GM18870 (cell line): ENCODE results near the gene AMZ1.

Experiments used
- ATAC-seq: cut with Tn5 transposase; IDR thresholded peaks from one replicate; pipeline ENCODE4 v1.9.1; 2021; ENCODE audit warnings: moderate library complexity; ENCODE audit not compliant: unreplicated experiment

AMZ1 gene, protein sequence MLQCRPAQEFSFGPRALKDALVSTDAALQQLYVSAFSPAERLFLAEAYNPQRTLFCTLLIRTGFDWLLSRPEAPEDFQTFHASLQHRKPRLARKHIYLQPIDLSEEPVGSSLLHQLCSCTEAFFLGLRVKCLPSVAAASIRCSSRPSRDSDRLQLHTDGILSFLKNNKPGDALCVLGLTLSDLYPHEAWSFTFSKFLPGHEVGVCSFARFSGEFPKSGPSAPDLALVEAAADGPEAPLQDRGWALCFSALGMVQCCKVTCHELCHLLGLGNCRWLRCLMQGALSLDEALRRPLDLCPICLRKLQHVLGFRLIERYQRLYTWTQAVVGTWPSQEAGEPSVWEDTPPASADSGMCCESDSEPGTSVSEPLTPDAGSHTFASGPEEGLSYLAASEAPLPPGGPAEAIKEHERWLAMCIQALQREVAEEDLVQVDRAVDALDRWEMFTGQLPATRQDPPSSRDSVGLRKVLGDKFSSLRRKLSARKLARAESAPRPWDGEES

DNA sequence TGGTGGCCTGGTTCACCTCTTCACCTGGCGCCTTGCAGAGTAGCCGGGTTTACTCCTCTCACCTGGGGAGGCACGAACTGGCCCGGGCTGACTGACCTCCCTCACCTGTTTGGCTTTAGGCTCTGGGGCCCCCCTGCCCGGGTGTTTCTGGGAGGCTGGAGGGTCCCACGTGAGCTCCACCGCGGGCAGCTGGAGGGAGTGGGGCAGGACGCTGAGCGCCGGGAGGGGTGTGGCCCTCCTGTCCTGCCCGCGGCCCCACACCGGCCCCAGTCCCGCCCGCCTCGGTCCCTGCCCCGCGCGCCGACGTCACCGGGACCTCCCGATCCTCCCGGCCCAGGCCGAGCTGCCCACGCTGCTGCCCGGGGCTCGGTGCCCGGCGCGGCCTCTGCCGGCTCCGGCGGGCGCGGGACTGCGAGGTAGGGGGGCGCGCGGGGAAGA lies at the start of gene AMZ1:
Gene AMZ1, plus strand, starts transcription at position 322 of the 438 bp plus-strand sequence. CDS start 12,250 bp downstream, outside the sequence.
- ATAC-seq = no peak

DNA sequence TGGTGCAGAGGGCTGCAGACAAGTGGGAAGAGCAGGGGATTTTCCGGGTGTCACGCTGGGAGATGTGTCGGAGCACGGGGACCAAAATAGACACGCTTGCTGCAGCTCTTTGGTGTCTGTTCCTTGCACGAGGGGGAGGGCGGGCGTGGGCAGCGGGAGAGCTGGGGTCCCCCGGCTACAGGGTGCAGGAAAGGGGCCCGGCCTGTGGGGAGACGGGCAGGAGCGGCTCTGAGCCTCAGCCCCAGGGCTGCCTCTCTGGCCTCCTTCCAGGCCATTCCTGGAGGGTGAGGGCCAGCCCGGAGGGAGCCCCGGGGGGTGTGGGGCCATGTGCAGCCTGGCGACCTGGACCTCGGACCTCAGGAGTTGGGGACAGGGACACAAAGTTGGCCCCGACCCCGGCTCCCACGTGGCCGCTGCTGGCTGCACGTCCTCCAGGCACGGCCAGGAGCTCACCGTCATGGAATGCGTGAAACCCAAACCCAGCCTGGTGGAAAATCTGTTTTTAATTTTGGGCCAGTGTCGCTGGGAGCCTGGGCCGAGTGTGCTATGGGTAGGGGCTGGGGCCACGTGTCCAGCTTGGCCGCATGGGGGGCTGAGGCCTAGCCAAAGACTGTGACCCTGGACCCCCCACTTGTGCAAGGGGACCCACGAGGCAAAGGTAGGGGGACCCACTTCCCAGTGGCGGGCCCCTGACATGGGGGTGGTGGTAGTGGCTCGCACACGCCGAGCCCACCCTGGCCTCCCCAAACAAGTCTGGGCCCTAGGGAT lies 49.6 kb upstream of the AMZ1 start:
- no peak for ATAC-seq

DNA sequence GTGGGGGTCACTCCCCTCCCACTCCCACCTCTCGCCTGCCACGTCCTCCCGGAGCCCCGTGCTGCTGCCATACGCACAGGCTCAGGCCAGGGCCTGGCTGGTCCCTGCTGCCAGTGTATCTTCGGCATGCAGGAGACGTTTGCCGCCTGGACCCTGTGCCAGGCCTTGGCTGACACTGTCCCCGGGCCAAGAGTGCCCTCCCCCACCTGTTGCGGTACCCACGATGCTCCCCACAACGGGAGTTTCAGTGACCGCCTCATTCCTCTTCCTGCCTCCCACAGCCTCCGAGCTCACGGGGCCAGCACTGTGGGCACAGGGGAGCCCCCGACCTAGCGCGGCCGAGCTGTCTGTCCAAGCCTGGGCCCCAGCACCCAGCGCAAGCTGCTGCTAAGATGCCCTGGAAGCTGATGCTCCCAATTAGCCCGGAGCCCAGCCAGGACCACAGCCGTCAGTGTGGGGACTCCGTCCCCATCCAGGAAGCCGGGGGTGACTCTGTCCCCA lies 48.8 kb upstream of the AMZ1 start:
- no peak for ATAC-seq

DNA sequence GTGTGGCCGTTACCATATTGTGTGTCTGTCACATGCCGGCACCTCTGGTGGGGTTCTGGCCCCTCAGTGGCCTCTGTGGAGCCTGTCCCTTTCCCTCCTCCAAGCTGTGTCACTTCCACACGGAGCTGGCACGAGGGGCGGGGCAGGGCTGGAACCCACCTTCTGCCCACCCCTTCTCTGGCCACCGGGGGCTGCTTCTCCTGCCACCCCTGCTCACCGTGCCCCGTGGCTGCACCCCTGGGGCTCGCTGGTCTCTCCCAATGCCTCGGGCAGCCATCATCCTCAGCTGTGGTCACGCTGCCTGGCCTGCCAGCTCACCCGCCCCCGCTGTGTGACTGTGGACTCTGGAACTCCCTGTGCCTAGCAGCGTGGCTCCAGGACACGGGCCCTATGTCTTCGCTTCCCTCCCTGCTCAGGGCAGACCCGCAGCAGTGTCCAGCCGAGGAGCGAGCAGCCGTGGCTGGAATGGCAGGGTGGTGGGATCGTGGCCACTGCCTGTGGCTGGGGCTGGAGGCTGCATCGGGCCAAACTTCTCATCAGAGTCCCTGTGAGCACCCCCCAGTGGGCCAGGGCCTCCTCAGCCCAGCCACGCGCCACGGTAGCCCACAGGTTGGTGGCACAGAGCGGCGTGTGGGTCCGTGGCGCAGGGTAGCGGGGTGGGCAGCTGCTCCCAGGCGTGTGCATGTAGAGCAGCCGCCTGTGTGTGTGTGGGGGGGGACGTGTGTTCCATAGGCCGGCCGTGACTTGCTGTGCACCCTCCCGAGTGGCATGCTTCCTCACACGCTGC lies 48.1 kb upstream of the AMZ1 start:
- ATAC-seq = no peak

DNA sequence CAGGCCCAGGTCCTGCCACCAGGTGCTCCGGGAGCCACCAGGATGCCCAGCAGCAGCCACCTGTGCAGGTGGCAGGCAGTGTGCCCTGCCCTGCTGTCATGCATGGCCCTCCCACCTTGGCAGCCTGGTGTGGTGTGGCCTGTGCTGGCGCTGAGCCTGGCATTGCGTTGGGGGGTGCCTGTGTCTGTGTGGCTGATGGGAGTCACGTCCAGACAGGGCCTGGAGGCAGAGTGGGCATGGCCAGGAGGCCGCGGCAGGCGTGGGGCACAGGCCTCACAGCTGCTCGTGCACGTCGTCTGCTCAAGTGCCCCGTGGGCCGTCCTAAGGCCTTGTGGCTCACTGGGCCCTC lies 47.5 kb upstream of the AMZ1 start:
- ATAC-seq = no peak

DNA sequence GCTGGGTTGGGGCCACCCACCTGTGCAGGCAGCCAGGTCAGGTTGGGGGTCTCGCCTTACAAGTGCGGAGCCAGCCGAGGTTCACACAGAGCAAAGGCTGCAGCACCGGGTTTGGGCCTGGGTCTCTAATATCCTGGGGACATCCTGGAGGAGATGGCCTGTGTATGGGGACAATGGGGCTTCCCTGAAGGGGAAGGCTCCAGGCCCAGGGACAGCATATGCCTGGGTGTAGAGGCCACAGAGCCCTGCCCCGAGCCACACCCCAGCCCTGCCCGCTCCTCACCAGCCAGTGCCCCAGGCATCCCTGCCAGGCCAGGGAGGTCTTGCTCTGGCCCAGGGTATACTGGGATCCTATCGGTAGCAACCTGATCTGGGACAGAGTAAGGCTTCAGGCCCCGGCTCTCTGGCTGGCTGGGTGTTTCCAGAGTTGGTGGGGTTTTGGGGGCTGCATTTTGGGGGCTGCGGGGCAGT lies 47.1 kb upstream of the AMZ1 start:
- ATAC-seq = no peak

DNA sequence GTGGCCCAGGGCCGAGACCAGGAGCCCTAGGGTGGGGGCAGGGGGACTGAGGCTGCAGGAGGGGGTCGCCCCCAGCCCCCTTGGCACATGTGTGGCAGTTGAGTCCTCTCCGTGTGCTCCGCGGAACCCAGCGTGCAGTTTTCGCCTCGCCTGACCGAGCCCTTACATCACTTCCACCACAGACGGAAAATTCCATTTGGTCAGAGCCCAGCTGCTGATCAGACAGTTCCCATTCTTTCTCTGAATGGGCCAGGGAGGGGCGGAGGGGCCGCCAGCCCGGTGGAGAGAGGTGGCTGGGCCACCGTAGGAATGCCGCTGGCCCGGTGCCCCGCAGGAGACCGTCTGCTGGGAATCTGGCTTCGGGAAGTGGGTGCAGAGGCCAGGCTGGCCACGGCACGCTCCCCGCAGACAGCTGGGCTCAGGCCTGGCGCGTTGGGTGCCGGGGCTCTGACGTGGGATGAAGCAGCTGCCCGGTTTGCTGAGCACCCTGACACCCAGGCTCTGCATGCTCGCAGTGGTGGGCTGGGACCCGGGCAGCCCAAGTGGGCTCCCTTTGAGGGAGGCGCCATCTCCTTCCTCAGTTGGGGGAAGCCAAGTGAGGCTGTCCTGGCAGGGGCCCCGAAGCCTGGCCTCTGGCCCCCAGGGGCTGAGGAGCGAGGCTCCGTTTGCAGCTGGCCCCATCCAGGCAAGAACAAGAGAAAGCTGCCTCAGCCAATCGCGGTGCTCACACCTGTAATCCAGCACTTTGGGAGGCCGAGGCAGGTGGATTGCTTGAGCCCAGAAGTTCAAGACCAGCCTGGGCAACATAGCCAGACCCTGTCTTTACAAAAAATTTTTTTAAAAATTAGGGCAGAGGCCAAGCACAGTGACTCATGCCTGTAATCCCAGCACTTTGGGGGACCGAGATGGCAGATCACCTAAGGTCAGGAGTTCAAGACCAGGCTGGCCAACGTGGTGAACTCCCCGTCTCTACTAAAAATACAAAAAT lies 46.3 kb upstream of the AMZ1 start:
- no peak for ATAC-seq

DNA sequence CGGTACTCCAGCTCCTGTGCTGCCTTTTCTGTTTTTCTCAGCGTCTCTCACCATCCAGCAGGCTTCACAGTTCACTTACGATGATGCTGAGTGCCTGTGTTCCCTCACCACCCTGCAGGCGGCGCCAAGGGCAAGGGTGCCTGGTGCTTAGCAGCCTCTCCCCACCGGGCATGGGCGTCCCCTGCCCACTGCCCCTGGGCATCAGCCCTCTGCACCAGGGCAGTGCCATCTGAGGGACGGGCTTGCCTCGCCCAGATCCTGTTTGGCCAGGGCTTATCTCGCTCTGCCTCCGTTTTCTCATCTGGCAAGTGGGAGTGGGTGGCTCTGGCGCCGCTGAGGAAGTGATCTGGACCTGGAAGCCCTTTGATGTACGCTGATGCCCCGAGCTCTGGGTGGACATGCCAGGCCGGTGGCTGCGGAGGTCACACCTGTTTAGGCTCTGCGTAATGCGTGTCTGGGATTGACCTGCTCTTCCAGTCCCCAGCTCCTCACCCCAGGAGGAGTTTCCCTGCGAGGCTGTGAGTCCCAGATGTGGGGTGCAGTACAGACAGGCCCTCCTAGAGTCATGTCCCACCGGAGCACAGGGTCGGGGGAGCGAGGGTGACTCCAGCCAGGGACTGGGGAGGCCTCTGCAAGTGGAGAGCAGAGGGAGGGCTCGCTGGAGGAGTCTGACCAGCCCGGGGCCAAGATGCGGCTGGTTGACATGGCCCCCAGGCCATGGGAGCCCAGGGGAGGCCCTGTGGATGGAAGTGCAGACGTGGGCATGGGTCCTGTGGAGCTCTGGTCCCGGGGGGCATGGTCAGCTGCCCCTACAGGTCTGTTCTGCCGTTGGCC lies 44.4 kb upstream of the AMZ1 start:
- no peak for ATAC-seq

DNA sequence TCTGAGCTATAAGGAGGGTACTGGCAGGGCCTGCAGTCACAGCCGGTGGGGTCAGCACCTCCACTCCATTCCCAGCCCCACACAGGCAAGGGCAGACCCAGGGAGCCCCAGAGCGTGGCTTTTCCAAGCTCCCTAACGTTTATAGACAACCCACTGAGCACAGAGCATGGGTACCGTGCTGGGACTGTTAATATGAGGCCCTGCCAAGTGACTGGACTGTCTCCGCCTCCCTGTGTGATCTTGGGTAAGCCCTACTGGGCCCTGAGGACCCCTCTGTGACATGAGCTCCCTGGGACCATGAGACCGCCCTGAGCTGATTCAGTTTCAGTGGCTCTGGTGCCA lies 43.8 kb upstream of the AMZ1 start:
- no peak for ATAC-seq

DNA sequence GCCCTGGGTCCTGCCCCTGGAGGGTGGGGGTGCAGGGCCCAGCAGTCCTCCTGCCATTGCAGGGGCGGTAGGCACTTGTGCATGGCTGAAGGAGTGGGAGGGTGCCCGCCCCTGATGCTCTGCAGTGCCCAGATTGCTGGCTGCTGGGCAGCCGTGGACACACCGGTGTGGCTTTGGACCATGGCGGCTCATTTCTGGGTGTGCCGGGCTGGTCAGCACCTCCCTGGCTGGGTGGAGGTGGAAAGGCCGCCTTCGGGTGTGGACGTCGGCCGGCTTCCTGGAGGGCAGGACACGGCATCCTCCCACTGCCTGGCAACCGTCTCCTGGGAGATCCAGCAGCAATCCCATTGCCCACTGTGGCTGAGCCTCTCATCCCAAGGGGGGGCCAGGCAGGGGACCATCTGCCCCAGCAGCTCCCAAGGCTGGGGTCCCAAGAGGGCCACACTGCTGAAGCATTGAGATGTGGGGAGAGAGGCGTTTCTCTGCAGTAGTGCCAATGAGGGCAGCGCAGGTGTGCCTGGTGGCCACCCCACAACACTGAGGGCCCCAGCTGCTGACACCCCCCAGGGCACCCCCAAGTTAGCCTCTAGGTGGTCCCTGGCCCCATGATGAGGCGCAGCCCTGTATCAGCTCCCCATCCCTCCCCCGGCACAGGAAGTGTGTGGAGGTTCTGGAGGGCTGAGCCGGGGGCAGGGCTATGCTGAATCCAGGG lies 43.3 kb upstream of the AMZ1 start:
- no peak for ATAC-seq

DNA sequence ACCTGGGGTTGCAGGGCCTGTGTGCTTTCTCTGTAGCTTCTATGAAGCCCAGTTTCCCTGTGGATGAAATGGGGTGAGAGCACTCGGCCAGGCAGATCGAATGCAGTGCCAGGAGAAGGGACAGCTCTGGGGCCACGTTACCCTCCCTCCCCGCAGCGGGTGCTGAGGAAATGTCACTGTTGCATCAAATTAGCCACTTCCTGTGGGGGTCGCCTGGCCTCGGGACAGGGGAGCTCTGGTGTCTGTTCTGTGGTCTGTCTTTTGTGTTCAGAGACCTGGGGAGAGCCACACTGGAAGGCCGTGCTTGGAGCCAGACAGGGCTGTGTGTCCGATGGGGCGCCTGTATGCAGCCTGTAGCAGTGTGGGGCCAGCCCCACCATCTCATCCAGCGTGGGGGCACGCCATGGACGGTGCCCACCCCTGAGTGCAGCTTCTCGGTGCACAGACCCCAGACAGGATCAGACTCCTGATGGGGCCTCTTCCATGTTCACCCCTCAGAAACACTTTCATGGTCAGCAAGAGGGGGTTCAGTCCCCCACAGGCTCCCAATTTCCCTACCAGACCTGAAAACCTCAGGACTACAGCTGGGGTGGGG lies 42.6 kb upstream of the AMZ1 start:
- ATAC-seq = no peak

DNA sequence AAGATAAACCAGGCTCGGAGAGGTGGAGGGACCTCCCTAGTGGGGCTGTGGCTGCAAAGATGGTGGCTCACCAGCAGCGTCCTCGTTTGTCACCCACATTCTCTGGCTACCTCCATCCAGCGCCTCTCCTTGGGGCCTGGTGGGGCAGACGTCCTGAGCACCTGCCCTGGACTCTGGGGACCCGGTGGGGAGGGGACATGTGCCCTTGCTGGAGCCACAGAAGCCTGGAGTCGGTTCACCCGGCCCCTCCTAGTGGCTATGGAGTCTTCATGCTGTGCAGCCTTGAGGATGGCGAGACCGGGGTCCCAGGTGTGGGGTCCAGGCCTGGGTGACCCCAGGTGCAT lies 41.7 kb upstream of the AMZ1 start:
- no peak for ATAC-seq

DNA sequence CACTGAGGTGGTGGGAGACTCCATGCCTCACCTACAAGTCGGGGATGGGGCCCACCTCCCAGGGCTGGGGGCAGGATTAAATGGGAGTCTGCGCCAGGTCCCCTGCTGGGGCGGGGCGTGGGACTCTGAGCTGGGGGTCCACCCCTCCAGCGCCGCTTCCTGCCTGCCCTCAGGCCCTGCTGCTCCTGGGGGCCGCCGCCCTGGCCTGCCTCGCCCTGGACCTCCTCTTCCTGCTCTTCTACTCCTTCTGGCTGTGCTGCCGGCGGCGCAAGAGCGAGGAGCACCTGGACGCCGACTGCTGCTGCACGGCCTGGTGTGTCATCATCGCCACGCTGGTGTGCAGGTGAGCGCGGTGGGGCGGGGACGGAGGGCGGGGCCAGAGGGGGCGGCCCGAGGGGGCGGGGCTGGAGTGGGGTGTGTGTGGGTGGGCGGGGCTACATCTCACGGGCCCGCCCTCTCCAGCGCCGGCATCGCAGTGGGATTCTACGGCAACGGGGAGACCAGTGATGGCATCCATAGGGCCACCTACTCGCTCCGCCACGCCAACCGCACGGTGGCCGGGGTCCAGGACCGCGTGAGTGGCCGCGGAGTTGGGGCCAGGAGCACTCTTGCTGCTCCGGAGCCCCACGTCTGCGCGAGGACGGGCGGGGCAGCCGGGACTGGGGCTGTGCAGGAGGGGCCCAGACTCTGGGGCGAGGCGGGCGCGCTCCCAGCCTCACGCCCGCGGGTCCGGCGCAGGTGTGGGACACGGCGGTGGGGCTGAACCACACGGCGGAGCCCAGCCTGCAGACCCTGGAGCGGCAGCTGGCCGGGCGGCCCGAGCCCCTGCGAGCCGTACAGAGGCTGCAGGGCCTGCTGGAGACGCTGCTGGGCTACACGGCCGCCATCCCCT lies 41.1 kb upstream of the AMZ1 start:
- ATAC-seq = no peak

DNA sequence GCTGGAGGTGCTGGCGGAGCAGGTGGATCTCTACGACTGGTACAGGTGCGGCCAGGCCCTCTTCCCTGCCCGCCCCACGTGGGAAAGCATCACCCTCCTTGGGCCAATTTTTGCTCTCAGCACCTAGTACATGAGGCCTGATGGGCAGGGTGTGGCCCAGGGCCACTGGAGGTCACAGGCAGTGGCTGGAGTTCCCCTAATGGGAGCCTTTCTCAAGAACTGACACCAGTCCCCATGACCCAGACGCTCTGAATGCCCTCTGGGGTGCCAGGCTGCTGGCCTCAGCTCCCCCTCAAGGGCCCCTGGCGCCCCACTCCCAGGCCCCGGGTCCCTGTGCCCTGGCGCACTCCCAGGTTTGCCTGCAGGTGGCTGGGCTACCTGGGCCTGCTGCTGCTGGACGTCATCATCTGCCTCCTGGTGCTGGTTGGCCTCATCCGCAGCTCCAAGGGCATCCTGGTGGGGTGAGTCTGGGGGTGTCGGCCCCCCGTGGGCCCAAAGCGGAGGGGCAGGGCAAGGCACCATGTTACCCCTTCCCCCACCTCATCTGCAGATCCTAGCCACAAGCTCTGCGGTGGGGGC lies 40.3 kb upstream of the AMZ1 start:
- ATAC-seq = no peak

DNA sequence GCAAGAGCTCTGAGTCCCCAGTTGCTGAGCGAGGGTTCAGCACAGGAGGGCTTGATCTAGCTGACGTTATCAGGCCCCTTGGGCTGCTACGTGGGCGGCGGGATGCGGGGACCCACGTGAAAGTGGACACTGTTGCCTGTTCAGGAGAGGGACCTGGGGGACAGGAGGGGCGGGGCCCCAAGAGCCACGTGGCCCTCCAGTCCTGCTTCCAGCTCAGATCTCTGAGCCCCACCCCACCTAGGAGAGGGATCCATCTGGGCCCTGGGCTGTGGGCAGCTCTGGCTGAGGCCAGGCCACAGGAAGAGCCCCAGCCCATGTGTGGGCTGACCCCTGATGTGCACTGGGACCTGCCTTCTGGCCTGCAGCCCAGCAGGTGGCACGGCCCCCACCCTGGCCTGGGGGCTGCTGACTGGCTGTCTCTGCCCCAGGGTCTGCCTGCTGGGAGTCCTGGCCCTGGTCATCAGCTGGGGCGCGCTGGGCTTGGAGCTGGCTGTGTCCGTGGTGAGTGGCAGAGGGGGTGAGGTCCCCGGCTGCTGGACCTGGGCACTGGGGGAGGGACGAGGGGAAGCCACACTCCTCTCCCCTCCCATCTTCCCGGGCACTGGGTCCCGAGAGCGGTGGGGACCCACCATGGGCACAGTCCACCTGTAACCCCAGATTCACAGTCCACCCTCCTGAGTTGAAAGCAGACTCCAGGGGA lies 38.7 kb upstream of the AMZ1 start:
- ATAC-seq = no peak

DNA sequence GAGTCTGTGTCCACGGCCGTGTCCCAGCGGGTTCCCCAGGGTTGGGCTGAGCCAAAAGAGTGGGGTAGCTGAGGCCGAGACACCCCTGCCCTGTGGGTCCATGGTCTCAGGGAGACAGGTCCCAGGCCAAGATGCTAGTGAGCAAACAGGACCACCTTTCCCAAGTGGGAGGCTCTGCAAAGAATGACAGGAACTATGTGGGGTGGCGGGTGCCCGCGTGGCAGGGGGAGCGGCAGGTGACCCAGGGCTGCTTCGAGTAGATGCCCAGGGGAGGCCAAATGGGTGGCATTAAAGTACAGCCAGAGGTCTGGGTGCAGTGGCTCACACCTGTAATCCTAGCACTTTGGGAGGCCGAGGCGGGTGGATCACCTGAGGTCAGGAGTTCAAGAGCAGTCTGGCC lies 38.0 kb upstream of the AMZ1 start:
- no peak for ATAC-seq
